HG03139 (cell line): Measurements from ENCODE around the gene POLR2J2.
A peak's percentile ranks its signal among the peaks of the same experiment; 100 is the strongest.
"Not testable (repeated sequence)": the region's sequence is repeated elsewhere in the genome, so short reads cannot be mapped to it uniquely, and the experiment has no call there.

ENCODE experiments used
- ATAC-seq: cut with Tn5 transposase; IDR thresholded peaks from one replicate; pipeline ENCODE4 v1.9.1; 2021; ENCODE audit not compliant: unreplicated experiment

POLR2J2 gene

DNA sequence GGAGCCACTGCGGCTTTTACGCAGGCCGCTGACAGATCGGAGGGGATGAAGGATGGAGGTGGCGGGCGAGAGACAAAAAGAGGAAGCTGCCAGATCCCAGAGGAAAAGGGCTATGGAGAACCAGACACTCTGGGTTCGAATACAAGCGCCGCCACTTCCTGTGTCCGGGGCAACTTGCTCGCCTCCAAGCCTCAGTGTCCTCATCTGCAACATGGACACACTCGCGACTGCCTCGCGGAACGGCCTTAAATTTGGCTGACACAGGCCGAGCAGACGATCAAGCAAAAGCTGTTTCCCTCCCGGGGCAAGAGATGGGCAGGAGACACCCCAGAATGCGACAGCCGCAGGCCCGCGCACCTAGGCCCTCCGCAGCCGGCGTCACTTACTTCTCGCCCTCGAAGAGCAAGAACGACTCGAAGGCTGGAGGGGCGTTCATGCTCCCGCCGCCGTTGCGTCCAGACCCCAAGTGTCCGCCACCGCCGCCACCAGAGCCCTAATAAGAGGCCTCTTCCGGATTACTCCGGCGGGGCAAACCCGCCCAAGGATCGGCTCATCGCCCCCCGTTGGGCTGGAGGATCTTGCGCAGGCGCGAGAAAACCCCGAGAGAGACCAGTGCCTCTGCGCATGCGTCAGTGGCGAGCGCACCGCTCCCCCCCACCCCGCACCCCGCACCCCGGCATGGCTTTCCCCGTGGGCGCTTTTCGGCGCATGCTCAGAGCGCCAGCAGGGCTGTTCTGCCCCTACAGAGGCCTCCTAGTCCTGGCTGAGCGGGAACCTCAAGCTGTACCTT is at the start of gene POLR2J2:
Gene POLR2J2, minus strand, starts transcription at position 498 of the 790 bp plus-strand sequence. Its CDS starts 62 bp downstream, at position 436.
- ATAC-seq, result peak; percentile 58

DNA sequence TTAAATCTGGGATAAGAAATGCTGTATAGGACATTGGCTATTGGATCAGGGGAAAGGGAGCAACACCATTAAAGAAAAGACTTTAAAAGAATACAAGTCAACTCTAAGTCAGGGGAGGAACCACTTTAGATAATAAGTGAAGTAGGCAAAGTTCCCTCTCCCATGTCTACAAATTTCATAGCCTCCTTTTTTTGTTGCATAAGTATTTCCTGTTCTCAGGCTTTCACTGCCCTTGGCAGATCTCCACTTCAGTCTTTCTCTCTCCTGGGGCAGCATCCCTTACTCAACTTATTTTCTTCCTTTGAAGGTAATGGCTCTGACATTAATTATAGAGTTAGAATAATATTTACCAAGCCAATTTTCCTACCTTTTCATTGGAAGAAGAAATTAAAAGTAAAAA is 47.0 kb upstream of the POLR2J2 start:
- not testable (repeated sequence) for ATAC-seq

DNA sequence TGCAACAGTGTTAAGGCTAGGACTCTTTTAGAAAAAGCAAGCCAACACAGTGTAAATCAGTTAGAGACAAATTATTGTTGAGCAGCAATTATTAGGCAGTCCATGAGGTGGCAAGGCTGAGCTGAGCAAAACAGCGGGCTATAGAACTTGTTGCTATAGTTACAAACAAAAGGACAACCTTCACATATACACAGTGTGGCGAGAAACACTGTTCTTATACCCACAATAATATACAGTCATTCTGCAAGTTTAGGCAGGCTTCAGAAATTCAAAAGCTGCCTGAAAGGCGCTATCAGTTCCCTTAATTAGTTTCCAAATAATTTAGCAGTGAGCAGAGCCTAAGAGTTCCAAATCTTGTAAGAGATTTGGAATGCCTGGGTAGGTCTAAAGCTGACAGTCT is 44.3 kb upstream of the POLR2J2 start:
- ATAC-seq, result peak; percentile 49

DNA sequence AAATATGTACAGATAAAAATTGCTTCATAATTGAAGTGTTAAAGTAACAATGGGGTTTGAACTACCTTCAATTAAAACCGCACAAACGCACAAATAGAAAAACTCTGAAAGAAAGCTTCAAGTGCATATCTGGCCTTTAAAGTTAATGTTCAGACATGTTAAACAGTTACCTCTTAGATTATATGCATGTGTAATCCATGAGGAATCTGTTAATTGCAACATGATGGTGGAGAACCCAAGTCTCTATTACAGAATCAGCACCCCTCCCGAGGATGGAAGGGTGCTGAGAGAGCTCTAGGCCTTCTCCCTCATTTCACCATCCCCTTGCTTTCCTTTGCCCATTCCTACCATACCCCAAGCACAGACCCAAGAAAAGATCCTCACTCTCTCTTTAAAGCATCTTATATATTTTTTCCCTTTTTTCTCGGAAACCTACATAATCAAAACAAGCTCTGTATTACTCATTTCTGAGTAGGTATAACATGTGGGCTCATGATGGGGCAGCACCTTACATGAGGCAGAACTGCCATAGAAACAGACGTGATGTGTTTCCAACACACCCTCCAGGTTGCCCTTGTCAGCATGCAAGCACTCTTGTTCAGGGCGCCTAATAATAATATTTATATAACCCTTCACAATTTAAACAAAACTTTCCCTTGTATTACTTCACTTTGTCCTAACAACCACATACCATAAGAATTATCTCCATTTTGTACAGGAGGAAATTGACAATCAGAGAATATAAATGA is 43.5 kb upstream of the POLR2J2 start:
- ATAC-seq, result not testable (repeated sequence)

DNA sequence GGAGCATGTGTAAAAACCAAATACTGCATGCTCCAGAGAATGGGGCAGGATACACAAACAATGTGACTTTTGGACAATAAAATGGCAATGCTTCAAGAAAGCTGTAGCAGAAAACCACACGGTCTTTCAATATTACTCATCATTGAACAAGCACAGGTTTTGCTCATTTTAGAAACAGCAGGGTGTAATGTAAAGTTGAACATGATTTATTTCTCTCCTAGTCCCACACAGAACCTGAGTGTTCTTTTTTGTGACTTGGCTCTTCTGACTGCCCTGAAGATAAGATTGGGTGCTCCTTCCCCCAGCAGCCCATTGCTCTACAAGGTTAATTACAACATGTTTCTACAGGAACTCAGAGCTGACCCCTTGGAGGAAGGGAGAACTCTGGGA is 42.2 kb upstream of the POLR2J2 start:
- ATAC-seq, result peak; percentile 74

DNA sequence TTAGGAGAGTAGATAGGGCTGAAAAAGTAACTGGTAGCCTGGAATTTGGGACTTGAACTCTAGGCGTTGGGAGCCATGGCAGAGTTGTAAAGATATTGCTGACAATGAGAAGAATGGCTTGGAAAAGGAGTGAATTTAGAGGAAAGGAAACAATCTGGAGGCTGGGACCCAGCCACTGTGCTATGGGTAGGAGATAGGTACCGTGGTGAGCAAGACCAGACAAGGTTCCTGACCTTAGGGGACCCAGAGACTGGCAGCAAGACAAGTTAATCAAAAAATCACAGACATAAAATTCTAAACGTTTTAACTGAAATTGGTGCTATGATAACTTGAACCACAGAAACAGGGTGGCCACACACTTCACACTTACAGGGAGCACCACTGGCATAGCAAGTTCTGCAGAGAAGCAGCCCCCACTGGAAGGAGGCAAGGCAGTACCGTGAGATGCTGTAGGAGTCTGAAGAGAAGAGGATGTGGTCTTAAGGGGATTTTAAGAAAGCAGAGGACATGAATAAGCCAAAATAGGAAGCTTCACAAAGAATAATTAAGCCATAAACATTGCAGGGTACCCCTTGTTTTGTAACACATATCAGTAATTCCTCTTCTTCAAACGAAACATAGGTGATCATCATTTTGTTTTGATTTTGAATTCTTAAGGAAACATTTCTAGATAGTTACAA is 41.7 kb upstream of the POLR2J2 start:
- ATAC-seq, result peak; percentile 64

DNA sequence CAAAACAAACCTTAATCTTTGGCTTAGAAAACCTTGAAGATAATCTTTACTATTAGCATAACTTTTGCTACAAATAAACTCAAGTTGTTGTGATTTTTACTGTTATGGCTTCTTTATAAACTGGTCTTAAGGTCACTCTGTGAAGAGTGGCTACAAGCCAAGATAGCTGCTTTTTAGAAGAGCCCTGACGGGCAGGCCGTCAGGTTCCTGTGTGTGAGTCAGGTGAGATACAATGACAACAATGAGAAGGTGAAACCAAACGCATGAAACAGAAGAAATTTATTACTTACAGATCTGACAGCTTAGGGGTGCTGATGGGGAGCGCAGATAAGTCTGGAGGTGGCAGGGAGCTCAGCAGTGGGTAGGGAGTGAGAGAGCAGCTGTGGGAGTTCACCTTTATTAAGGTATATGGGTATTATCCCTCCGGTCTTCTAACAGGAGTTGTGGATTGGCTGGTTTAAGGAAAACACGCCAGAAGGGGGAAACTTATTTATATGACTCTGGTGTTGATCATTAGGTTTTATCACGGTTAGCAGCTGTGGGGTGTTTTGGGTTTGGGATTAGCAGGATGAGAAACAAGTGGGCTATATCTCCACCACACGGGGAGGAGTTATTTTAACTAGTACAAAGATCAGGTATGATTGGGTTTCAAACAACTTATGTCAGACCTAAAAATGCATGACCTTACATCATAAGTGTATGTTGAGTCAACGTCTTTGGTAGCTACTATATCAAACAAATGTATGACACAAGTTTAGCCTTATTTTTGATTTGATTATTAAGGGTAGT is 27.7 kb upstream of the POLR2J2 start:
- ATAC-seq, result not testable (repeated sequence)

DNA sequence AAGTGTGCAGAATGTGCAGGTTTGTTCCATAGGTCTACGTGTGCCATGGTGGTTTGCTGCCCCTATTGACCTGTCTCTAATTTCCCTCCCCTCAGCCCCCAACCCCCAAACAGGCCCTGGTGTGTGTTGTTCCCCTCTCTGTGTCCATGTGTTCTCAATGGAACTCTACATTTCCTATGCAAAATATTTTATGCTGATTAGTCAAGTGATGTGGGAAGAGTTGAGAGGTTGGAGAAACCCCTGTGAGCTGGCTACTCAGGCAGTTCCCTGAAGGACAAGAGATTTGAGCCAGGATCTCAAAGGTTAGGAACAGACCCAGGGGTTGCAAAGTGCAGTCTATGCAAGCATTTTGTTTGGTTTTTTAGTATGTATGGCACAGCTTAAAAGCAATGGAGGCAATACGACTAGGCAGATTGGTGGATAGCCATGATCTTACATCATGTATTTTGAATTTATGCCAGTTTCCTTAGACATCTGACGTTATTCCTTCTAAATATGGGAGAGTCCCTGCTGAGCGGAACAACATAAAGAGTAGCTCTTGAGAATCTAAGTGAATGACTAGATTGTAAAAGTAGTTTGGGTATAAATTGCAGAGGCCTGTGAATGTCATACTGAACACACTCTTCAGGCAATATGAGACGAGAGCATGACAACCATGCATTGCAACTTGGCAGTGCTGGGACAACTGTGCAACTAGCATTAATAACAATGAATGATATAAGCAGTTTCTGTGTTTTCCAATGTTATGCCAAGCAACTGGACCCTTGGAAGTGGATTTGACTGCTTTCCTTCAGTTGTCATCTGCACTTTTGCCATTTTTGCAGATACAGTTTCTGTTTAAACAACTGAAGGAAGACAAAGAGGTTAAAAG is 26.4 kb upstream of the POLR2J2 start:
- not testable (repeated sequence) for ATAC-seq

DNA sequence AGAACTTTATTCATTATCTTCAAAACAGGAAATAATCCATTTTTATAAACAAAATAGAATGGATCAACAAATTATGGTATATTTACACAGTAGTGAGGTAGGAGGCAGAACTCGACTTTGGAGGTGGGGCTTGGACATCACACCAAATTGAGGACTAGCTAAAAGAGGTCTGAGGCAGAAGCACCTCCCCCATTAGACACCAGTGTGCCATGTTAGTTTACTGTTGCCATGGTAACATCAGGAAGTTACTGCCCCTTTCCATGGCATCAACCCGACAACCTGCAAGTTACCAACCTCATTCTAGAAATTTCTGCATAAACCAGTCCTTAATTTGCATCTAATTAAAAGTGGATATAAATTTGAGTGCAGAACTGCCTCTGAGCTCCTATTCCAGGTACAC is 24.5 kb upstream of the POLR2J2 start:
- ATAC-seq, result not testable (repeated sequence)

DNA sequence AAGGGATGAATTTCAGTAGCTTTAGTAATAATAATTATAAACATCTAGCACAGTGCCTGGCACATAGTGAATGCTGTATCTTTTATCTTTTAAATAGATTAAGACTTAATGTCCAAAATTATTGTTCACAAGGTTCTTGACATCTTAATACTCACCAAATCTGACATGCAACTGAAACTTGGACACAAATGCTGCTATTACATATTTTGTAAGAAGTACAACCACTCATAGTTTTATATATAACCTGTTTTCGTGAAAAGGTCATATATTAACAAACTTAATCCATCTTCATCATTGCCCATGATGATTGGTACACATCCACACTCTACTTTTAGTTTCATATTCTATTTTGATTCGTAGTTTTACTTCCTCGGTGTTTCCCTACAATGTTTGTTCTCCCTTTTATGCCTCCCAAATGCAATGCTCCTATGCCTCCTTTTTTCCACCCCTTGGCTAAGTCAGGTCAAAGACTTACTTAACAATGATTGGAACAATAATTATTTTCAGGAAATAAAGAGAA is 23.6 kb upstream of the POLR2J2 start:
- ATAC-seq, result not testable (repeated sequence)

DNA sequence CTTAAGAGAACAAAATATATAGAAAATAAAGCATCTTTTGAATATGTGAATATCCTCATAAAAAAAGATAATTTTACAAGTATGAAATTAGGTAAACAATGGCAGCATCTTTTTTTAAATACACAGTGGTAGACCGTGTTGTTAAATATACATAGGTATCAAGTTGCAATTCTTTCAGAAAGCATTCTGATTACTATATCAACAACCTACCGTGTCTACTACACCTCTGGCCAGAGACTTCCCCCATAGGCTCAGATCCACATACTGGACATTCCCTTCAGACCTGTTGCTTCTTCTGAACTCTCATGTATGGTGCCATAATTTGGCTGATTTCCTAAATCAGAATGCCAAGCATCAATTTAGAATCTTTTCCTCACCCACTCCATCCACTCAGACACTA is 22.5 kb upstream of the POLR2J2 start:
- ATAC-seq, result not testable (repeated sequence)

DNA sequence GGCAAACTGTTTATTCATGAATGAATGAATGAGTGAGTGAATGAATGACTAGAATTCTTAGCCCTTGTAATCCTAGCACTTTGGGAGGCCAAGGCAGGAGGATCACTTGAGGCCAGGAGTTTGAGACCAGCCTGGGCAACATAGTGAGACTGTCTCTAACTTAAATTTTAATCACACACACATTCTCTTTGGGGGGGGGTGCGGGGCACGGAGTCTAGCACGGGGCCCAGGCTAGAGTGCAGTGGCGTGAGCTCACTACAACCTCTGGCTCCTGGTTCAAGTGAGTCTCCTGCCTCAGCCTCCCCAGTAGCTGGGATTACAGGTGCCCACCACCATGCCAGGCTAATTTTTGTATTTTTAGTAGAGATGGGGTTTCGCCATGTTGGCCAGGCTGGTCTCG is 19.1 kb upstream of the POLR2J2 start:
- ATAC-seq, result not testable (repeated sequence)

DNA sequence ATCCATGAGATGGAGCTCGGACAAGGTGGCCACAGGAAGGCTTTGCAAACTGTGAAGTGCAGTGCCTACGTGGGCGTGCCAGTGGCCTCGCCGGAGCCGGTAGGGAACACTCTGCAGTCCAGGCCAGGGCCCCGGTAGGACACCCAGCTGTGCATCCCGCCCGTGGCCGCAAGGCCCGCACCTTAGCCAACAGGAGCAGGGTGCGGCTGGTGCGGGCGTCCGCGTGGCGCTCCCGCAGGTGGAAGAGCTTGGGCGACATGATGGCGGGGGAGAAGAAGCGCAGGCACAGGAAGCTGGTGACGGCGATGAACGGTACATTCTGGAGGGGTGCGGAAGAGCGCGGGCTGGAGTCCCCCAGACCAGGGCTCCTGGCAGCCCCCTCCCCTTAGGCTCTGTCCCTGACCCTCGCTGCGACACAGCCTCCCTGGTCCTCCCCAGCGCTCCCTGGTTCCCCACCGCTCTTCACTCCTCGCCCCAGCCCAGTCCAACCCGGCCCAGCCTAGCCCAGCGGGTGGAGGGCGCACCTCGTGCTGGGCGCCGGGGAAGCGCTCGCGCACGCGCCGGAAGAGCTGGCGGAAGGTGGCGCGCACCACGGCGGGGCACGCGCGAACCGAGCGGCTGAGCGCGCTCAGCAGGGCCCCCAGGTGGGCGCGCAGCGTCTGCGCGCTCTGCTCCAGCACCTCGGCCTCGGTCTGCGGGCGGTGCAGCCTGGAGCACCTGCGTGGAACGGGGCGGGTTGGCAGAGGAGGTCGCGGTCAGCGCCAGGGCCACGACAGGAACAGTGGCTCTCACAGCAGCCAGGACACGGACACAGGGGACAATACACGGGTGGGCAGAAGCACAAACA is 18.2 kb upstream of the POLR2J2 start:
- peak; percentile 63 for ATAC-seq

DNA sequence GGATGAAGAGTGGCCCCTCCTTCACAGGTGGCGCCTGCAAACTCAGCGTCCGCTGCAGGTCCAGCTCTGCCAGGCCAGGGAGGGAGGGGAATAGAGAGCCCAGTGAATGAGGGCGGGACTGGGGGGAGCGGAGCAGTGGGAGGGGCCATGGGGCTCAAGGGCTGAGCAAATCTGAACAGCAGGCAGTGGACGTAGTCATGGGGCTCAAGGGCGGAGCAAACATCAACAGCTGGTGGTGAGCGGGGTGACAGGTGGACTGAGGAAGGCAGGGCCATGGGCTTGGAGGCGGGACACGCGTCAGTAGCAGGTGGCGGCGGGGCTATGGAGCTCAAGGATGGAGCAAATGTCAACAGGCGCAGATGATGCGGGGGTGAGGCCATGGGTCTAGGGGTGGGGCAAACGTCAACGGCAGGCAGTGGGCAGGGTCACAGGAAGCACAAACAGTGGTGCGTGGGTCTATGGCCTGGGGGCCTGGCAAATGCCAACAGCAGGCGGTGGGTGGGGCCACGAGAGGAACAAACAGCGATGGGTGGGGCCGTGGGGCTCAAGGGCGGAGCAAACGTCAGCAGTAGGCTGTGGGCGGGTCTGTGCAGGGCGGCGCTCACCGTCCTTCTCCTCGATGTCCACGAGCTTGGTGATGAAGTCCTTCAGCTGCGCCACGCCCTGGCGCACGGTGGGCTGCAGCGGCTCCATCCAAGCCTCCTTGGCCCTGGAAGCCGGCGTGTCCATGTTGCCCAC is 17.0 kb upstream of the POLR2J2 start:
- ATAC-seq, result peak; percentile 72

DNA sequence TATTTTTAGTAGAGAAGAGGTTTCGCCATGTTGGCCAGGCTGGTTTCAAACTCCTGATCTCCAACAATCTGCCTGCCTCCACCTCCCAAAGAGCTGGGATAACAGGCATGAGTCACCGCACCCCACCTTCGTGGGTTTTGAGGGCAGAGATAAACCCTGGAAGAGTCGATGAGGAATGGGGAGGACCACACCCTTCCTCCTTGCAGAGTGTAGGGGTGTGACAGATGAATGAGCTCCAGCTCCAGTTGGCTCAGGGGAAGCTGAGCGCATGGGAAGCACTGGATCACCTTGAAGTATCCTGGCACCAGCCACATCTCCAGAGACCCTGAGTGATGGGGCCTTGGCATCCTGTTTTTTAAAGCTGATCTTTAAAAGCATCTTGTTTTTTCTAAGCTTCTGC is 11.1 kb upstream of the POLR2J2 start:
- not testable (repeated sequence) for ATAC-seq

DNA sequence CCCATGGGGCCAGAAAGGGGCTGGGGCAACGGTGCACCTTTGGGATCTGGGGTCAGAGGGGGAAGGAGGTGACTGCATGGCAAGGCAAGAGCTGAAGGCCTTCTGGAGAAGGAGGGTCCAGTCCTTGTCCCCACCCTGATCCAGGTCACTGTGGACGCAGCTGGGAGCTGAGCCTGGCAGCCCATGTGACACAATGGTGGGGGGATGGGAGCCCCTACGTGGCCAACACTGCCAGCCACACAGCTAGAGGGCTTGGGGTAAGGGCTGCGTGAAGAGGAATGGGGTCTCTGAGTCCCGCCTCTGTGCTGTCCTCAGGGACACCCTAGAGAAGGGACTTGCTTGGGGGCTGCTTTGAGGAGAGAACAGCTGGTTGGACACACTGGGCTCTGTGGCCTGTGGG is 9.3 kb upstream of the POLR2J2 start:
- ATAC-seq, result not testable (repeated sequence)

DNA sequence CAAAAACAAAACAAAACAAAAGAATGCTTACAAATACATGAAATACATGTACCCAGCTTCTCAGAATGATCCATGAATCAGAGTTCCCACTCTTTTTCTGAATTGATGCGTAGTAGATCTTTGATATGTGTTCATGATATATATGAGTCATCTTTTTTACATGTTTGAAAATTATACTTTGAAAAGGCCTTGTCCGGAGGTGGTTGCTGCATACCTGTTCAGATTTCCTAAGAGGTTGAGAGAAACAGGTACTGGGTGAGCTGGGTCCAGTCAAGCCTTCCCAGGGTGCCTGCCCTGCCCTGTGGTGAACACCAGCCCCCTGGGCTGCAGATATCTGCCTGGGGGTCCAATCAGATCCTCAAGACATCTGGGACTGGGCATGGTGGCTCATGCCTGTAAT is 4.1 kb upstream of the POLR2J2 start:
- ATAC-seq, result not testable (repeated sequence)

DNA sequence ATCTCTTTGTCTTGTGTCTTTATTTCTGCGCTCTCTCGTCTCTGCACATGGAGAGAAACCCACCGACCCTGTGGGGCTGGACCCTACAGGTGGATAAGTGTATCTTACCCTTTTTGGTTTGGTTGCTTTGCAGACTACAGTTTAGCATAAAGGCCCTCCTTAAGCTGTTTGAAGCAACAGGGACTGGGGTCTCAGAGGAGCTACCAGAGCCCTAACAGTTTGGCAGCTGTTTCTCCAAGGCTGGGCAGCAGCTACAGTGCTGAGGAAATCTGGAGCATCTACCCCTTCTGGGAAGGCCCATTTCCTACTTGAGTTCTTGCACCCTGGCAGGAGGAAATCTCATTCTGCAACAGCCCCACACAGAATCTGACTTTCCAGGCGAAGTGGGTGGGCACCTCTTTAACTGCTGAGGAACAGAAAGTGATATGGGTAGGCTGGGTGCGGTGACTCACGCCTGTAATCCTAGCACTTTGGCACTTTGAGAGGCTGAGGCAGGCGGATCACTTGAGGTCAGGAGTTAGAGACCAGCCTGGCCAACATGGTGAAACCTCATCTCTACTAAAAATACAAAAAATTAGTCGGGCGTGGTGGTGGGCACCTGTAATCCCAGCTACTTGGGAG is 2.1 kb upstream of the POLR2J2 start:
- ATAC-seq, result not testable (repeated sequence)
